Activated CD4-positive, alpha-beta T cell treated with anti-CD3 and anti-CD28 coated beads for 24 hours (primary cell): Measurements from ENCODE around the gene PRSS37.

Experiments used
- DNase-seq, 2 donors: peaks; one replicate each; pipeline ENCODE4 v3.0.0-alpha.2; 2020; ENCODE audit warnings: low read depth in 2 of 2

The PRSS37 gene

DNA sequence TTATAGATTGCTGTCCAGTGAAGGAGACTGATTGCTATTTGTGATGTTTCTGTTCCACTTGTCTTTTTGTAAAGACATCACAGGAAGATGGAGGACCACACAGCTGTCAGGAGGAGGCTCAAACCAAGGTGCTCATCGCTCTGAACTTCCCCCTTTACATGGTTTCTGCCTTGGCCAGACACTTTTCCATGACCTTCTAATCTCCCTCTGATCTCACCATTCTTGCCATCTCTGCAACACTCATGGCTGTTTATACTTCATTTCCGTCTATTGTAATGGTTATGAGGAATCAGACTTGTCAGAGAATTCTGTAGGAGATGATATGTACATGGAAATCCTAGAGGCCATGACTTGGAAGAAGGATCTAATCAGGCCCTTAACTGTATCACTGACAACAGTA is 53.0 kb downstream of the PRSS37 start:
- DNase-seq, result no peak
